ENCODE results near the gene TBC1D1. TPM values are rescaled to one million over a fixed set of nuclear protein-coding genes. Genes with fewer than 3 reads are reported as not detected.

Gene TBC1D1
- total RNA-seq, 4 donors from 2014 or later: 206 to 258 (median 221) TPM

GRCh38 chr4:38073596-38074234 is 182.8 kb downstream of the TBC1D1 start:
- no peak for DNase-seq (ENCODE audit: extremely low spot score)
- TF ChIP-seq POLR2A (IDR thresholded peaks at IDR 0.05; ENCODE audit: low read depth) (no peak), POLR2AphosphoS5 (IDR thresholded peaks at IDR 0.05) (no peak), EP300 (IDR thresholded peaks at IDR 0.05) (no peak), CTCF (IDR thresholded peaks at IDR 0.05) (no peak)
- Histone ChIP-seq H3K9me3 (no peaks in the 10 kb centered on the region), H3K36me3 (peaks cover 0 to 31% (median 14%) of the 10 kb centered on the region in 4 donors), H3K27me3 (no peaks in the 10 kb centered on the region), H3K27ac (replicated peaks in 1 of 4) (peak overlapping the region in 2 of 4 donors; percentile 4 to 45), H3K4me3 (no peak overlapping the region), H3K4me1 (peaks cover 37 to 65% (median 56%) of the 10 kb centered on the region in 4 donors)
- intact Hi-C loops (cut with DNase I): no loop called here
- WGBS: 86% methylated on average over 4 of the region's 4 CpGs

- intact Hi-C loops (cut with DNase I): no loop called here
- no peak for DNase-seq (ENCODE audit: extremely low spot score)
- peaks cover 53 to 66% (median 62%) of the 10 kb centered on the region in 4 donors for H3K4me1 ChIP-seq
- peak overlapping the region; percentile 16 to 60 (median 50) for H3K27ac ChIP-seq (replicated peaks in 1 of 4)
- TF ChIP-seq POLR2AphosphoS5 (IDR thresholded peaks at IDR 0.05) (peak in 1 of 2 donors; percentile 46), POLR2A (IDR thresholded peaks at IDR 0.05; ENCODE audit: low read depth) (no peak)
- no peak overlapping the region for H3K4me3 ChIP-seq
- no peaks in the 10 kb centered on the region for H3K9me3 ChIP-seq
- 53% methylated on average over 6 of the region's 6 CpGs for WGBS
- H3K36me3 ChIP-seq: peaks cover 0 to 28% (median 12%) of the 10 kb centered on the region in 4 donors
- H3K27me3 ChIP-seq: no peaks in the 10 kb centered on the region
Observed at GRCh38 chr4:38075370-38076152, 184.7 kb downstream of the TBC1D1 start.

GRCh38 chr4:38076153-38076669 is 185.3 kb downstream of the TBC1D1 start:
- no peak for DNase-seq (ENCODE audit: extremely low spot score)
- no peak overlapping the region for H3K4me3 ChIP-seq
- H3K27ac ChIP-seq (replicated peaks in 1 of 4): peak overlapping the region in 2 of 4 donors; percentile 55 to 60
- H3K36me3 ChIP-seq: peaks cover 0 to 28% (median 14%) of the 10 kb centered on the region in 4 donors
- intact Hi-C loops (cut with DNase I): no loop called here
- TF ChIP-seq POLR2AphosphoS5 (IDR thresholded peaks at IDR 0.05) (no peak), CTCF (IDR thresholded peaks at IDR 0.05) (no peak), POLR2A (IDR thresholded peaks at IDR 0.05; ENCODE audit: low read depth) (no peak), EP300 (IDR thresholded peaks at IDR 0.05) (no peak)
- WGBS: 83% methylated on average over 6 of the region's 6 CpGs
- peaks cover 60 to 72% (median 66%) of the 10 kb centered on the region in 4 donors for H3K4me1 ChIP-seq
- no peaks in the 10 kb centered on the region for H3K27me3 ChIP-seq
- no peaks in the 10 kb centered on the region for H3K9me3 ChIP-seq

GRCh38 chr4:38077791-38078489 is 187.1 kb downstream of the TBC1D1 start:
- intact Hi-C loops (cut with DNase I): no loop called here
- WGBS: 92% methylated on average over 12 of the region's 12 CpGs
- Histone ChIP-seq H3K9me3 (no peaks in the 10 kb centered on the region), H3K27ac (replicated peaks in 1 of 4) (peak overlapping the region in 2 of 4 donors; percentile 28 to 43), H3K27me3 (no peaks in the 10 kb centered on the region), H3K4me3 (no peak overlapping the region), H3K4me1 (peaks cover 64 to 72% (median 70%) of the 10 kb centered on the region in 4 donors), H3K36me3 (peaks cover 0 to 28% (median 16%) of the 10 kb centered on the region in 4 donors)
- no peak for TF ChIP-seq EP300 (IDR thresholded peaks at IDR 0.05)
- no peak for DNase-seq (ENCODE audit: extremely low spot score)

- H3K27ac ChIP-seq (replicated peaks in 1 of 4): peak overlapping the region; percentile 28 to 54 (median 43)
- no peak overlapping the region for H3K4me3 ChIP-seq
- 50% methylated on average over 7 of the region's 7 CpGs for WGBS
- H3K36me3 ChIP-seq: peaks cover 0 to 24% (median 8%) of the 10 kb centered on the region in 4 donors
- peaks cover 61 to 71% (median 69%) of the 10 kb centered on the region in 4 donors for H3K4me1 ChIP-seq
- no peak for DNase-seq (ENCODE audit: extremely low spot score)
- TF ChIP-seq CTCF (IDR thresholded peaks at IDR 0.05) (no peak), POLR2AphosphoS5 (IDR thresholded peaks at IDR 0.05) (no peak), EP300 (IDR thresholded peaks at IDR 0.05) (no peak), POLR2A (IDR thresholded peaks at IDR 0.05; ENCODE audit: low read depth) (no peak)
- intact Hi-C loops (cut with DNase I): no loop called here
- H3K27me3 ChIP-seq: no peaks in the 10 kb centered on the region
- no peaks in the 10 kb centered on the region for H3K9me3 ChIP-seq
Observed at GRCh38 chr4:38078590-38079421, 187.9 kb downstream of the TBC1D1 start.

Data from esophagus muscularis mucosa (tissue), 4 donors.